Thyroid gland (tissue), 4 donors: Measurements from ENCODE around the gene MARK4. TPM values are rescaled to one million over a fixed set of nuclear protein-coding genes. Genes with fewer than 3 reads are reported as not detected.

Experiments
- DNase-seq, 2 donors: peaks; one replicate each; pipeline ENCODE4 v3.0.0-alpha.2; 2019
- H3K27ac ChIP-seq, 3 donors: fragments of 200-600 bp; sonication (generic); 1 replicate in 2 of 3; 2 replicates in 1 of 3; pipeline ENCODE4 v1.5.1; 2016 to 2019; ENCODE audit warnings: mild to moderate bottlenecking in 1 of 3, moderate library complexity in 1 of 3
- H3K27me3 ChIP-seq: fragments of 200-600 bp; sonication (generic); one replicate; pipeline ENCODE4 v1.5.1; 2019
- H3K36me3 ChIP-seq, 2 donors: fragments of 200-600 bp; sonication (generic); one replicate each; pipeline ENCODE4 v1.5.1; 2016 to 2019
- H3K4me1 ChIP-seq, 2 donors: fragments of 200-600 bp; sonication (generic); one replicate each; pipeline ENCODE4 v1.5.1; 2017 to 2019
- H3K4me3 ChIP-seq, 3 donors: fragments of 200-600 bp; sonication (generic); replicated peaks in 1 of 3; 1 replicate in 2 of 3; 2 replicates in 1 of 3; pipeline ENCODE4 v1.5.1; 2016; ENCODE audit warnings: mild to moderate bottlenecking in 1 of 3
- H3K9me3 ChIP-seq: fragments of 200-600 bp; sonication (generic); one replicate; pipeline ENCODE4 v1.5.1; 2017
- CTCF ChIP-seq, 6 experiments: fragments of 200-600 bp in 3 of 6; fragments of 450-650 bp in 3 of 6; sonication (generic) in 3 of 6; IDR thresholded peaks; one replicate each; pipeline ENCODE4 v1.5.1; 2016 to 2019; ENCODE audit warnings: antibody characterized with exemption in 6 of 6, mild to moderate bottlenecking in 2 of 6, inconsistent platforms in 1 of 6, moderate library complexity in 1 of 6
- POLR2A ChIP-seq, 2 donors: fragments of 450-650 bp; IDR thresholded peaks; one replicate each; pipeline ENCODE4 v1.6.1; 2017; ENCODE audit warnings: antibody characterized with exemption in 2 of 2, mild to moderate bottlenecking in 2 of 2, moderate library complexity in 1 of 2
- WGBS, 2 donors: methylation state at CpG; one replicate each; pipeline ENCODE4 v1.1.5; 2017; 5-methylcytosine and 5-hydroxymethylcytosine counted together
- intact Hi-C: fragments of 100-400 bp; cut with DNase I; formaldehyde crosslinking; loops from one replicate; pipeline ENCODE4 v1.15.1; 2023
- total RNA-seq, 4 donors: library from RNA; depleted of rRNA; stranded (reverse); fragments of >200 nt; gene quantifications; one replicate each; pipeline ENCODE4 v1.2.3, GENCODE V29; 2016

MARK4 gene
- 10 to 100 TPM; 18.5 to 25.1 (median 22.1) TPM for total RNA-seq

- Histone ChIP-seq H3K9me3 (no peaks in the 10 kb centered on the region), H3K27ac (peak within 1 kb of the TSS in 2 of 3 donors; percentile 57 to 76), H3K36me3 (no peaks in the 10 kb centered on the region), H3K4me3 (peak within 1 kb of the TSS; percentile 50 to 69 (median 63)), H3K4me1 (peaks cover 21 to 29% of the 10 kb centered on the region in 2 donors), H3K27me3 (no peaks in the 10 kb centered on the region)
- 1 to 2% methylated on average over 26 to 32 of the region's 58 CpGs for WGBS, 2 donors
- TF ChIP-seq POLR2A (IDR thresholded peaks at IDR 0.05) (no peak), CTCF (IDR thresholded peaks at IDR 0.05) (no peak)
- intact Hi-C loops = loop anchor here (5.0 to 10.0 kb wide), 2 partner anchors 91 to 154 kb away; partner anchors contain the start of genes KLC3, POLR1G and PPP1R13L
- peak; percentile 40 to 44 for DNase-seq
These were observed at the start of gene MARK4 for GRCh38 chr19:45250832-45251451. TSS of gene MARK4 (plus strand) at chr19:45251271. CDS start at chr19:45251589, 318 bp downstream.

GRCh38 chr19:45202637-45203036 is 48.4 kb upstream of the MARK4 start:
- Histone ChIP-seq H3K4me1 (no peaks in the 10 kb centered on the region), H3K9me3 (no peaks in the 10 kb centered on the region), H3K27ac (no peak overlapping the region), H3K4me3 (no peak overlapping the region), H3K27me3 (no peaks in the 10 kb centered on the region), H3K36me3 (no peaks in the 10 kb centered on the region)
- TF ChIP-seq CTCF (IDR thresholded peaks at IDR 0.05) = no peak
- TF ChIP-seq POLR2A (IDR thresholded peaks at IDR 0.05) = no peak
- DNase-seq = no peak
- 63 to 88% methylated on average over 2 to 5 of the region's 6 CpGs for WGBS, 2 donors
- intact Hi-C loops = no loop called here

DNA sequence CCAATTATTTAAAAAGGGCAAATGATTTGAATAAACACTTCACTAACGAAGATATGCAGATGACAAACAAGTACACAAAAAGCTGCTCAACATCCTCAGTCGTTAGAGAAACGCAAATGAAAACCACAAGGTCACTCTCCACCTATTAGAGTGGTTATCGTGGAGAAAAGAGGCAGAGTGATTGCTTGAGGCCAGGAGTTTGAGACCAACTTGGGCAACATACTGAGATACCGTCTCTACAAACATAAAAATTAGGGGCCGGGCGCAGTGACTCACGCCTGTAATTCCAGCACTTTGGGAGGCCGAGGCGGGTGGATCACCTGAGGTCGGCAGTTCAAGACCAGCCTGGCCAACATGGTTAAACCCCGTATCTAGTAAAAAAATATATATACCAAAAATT is 45.3 kb upstream of the MARK4 start:
- H3K27me3 ChIP-seq = no peaks in the 10 kb centered on the region
- no peaks in the 10 kb centered on the region for H3K9me3 ChIP-seq
- H3K4me3 ChIP-seq = no peak overlapping the region
- TF ChIP-seq POLR2A (IDR thresholded peaks at IDR 0.05) (no peak), CTCF (IDR thresholded peaks at IDR 0.05) (no peak)
- H3K4me1 ChIP-seq = no peaks in the 10 kb centered on the region
- no peak for DNase-seq
- intact Hi-C loops = no loop called here
- H3K36me3 ChIP-seq = no peaks in the 10 kb centered on the region
- WGBS, 2 donors = 85 to 91% methylated on average over 12 of the region's 12 CpGs
- H3K27ac ChIP-seq = no peak overlapping the region

- no peak overlapping the region for H3K4me3 ChIP-seq
- no peak for TF ChIP-seq POLR2A (IDR thresholded peaks at IDR 0.05)
- no peak for TF ChIP-seq CTCF (IDR thresholded peaks at IDR 0.05)
- H3K27me3 ChIP-seq = no peaks in the 10 kb centered on the region
- no peak for DNase-seq
- no peaks in the 10 kb centered on the region for H3K4me1 ChIP-seq
- H3K9me3 ChIP-seq = no peaks in the 10 kb centered on the region
- intact Hi-C loops = no loop called here
- H3K27ac ChIP-seq = no peak overlapping the region
- H3K36me3 ChIP-seq = no peaks in the 10 kb centered on the region
- 91 to 97% methylated on average over 3 of the region's 3 CpGs for WGBS, 2 donors
These were observed 44.7 kb upstream of the MARK4 start for GRCh38 chr19:45206328-45206727.

GRCh38 chr19:45211751-45212381 is 39.2 kb upstream of the MARK4 start:
- 43 to 52% methylated on average over 12 to 14 of the region's 17 CpGs for WGBS, 2 donors
- Histone ChIP-seq H3K36me3 (no peaks in the 10 kb centered on the region), H3K27ac (no peak overlapping the region), H3K4me1 (peaks cover 7 to 15% of the 10 kb centered on the region in 2 donors), H3K4me3 (no peak overlapping the region), H3K27me3 (peaks cover 5% of the 10 kb centered on the region), H3K9me3 (no peaks in the 10 kb centered on the region)
- DNase-seq = peak; percentile 28 to 43
- no peak for TF ChIP-seq CTCF (IDR thresholded peaks at IDR 0.05)
- TF ChIP-seq POLR2A (IDR thresholded peaks at IDR 0.05) = no peak
- intact Hi-C loops = no loop called here
